CD4-positive, alpha-beta T cell treated with Interleukin-4 for 1 hour (primary cell): ENCODE results near the gene CSTF3.
"Not testable (repeated sequence)": the region's sequence is repeated elsewhere in the genome, so short reads cannot be mapped to it uniquely, and the experiment has no call there.

Experiments
- DNase-seq, 2 donors: peaks; one replicate each; pipeline ENCODE4 v3.0.0-alpha.2; 2020 to 2022

CSTF3 gene

GRCh38 chr11:33161120-33162005 lies at the start of gene CSTF3:
CSTF3 (minus strand) TSS chr11:33161480; CDS start chr11:33161325, 155 bp downstream.
- peak; percentile 94 for DNase-seq

DNA sequence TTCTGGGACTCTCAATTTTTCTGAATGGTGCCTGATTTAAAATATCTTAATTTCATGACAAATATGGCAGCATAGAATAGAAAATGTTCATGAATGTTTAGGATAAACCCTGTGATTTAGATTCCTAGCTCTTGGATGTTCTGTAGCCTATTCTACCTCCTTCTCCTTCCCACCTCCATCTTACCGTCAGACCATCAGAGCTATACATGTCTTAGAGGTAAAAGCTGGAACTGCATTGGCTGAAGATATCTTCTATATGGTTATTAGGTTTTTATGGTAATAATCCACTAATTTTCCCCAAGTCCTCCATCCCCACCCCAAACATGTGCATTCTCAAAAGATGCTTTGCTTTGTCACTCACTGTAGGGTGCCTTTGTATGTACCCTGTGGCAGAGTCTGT lies 46.9 kb upstream of the CSTF3 start:
- DNase-seq = no peak

DNA sequence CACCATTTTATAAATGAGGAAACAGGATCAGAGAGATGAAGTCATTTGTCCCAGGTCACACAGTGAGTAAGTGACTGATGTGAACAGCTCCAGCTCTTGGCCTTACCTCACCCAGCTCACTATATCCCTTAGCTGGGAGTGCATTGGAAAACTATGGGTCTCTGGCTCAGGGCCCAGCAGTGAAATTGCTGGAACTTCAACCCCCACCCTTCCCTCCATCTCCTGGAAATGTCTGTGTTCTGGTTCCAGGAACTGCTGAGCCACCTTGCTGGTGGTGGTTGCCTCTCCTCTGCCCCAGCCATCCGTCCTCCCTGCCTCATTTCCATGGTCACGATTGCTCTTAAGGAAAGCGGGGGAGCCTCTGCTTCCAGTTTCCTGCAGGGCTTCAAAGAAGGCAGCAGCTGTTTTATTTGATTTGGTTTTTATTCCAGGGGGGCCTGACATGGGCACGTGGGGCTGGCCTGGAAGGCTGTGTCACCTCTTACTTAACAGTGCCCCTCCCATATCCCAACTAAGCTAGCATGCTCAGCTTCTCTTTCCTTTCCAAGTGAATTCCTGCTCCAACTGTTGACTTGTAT lies 46.2 kb upstream of the CSTF3 start:
- DNase-seq = no peak

- DNase-seq = peak; percentile 8 to 23
Measured at GRCh38 chr11:33197915-33198727, 36.8 kb upstream of the CSTF3 start.

DNA sequence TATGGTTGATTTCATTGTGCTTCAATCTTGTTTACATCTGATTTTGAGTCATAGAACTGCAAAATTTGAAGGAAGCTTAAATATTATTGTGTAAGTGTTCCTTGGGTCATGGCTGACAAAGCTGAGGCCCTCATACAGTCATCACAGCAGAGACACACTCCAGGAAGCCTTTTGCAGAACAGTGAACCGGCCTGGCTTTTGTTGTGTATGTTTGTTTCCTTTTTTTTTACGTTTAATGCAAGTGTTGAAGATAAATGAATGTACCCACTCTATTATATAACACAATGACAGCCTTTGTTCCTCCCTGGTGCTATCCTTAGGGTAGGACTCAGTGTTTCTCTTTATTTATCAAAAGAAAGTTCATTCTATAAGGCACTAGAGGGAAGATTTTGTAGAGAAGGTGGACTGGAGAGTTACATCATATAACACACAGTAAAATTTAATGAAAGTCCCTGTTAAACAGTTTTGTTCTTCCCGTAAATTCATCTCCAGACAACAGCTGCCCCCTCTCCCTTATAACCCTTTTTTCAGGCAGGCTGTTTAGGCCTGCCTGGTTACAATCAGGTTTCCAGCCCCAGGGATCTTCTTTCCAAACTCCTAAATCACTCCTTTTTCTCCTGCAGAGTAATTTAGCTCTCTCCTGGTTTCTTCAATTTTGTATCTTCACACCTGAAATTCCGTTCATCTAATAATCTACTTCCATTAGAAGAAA lies 34.3 kb upstream of the CSTF3 start:
- DNase-seq = peak in 1 of 2 donors; percentile 47

- DNase-seq = no peak
Measured at GRCh38 chr11:33194455-33194854, 33.2 kb upstream of the CSTF3 start.

- DNase-seq = no peak
Measured at GRCh38 chr11:33191467-33191866, 30.2 kb upstream of the CSTF3 start.

DNA sequence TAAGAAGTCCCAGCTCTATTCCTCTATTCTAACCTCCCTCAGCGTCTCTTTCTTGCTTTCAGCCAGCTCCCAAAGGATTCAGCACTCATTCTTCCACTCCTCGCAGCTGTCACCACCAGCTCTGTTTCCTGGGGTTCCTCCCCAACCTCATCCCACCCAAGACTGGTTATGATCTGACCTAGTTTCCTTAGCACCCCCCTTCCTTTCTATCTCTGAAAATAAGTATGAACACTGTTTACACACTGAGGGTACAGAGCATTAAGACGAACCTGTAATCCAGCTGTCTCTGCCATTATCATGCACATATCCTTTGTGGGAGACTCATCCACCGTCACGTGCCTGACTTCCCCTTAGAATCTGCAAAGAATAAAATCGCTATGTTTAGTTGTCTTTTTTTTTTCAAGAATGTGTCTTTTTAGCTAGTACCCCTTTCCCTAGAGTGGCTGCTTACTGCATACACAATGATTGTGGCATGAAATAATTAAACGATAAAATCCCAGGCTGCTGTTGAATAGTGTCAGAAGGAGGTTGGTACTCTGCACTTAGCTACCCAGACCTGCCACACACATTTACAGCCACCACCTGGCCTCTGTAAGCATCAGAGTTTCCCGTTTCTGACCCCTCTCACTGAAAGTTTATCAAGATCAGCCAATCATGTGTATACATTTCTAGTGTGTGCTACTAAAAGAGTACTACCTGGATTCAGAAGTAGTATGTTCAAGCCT lies 26.9 kb upstream of the CSTF3 start:
- peak in 1 of 2 donors; percentile 16 for DNase-seq

DNA sequence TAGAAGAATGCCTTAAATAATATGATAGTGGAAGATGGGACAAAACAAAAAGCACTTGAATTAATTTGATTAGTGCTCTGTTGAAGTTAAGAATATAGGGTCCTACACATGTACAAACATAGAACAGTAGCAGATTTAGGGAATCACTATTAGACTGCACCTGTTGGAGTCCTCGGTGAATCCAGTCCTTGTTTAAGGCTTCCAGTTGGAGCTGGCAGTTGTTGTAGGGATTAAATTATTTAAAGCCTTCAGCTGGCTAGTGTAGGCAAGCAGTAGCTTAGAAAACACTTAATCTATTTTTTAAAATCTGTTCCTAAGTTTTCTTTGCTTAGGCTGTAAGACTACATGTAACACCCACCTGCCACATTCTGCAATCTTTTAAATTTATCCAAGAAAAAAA lies 24.5 kb upstream of the CSTF3 start:
- DNase-seq = no peak

GRCh38 chr11:33182246-33182878 lies 21.1 kb upstream of the CSTF3 start:
- no peak for DNase-seq

- peak in 1 of 2 donors; percentile 38 for DNase-seq
Measured at GRCh38 chr11:33179348-33179803, 18.1 kb upstream of the CSTF3 start.

DNA sequence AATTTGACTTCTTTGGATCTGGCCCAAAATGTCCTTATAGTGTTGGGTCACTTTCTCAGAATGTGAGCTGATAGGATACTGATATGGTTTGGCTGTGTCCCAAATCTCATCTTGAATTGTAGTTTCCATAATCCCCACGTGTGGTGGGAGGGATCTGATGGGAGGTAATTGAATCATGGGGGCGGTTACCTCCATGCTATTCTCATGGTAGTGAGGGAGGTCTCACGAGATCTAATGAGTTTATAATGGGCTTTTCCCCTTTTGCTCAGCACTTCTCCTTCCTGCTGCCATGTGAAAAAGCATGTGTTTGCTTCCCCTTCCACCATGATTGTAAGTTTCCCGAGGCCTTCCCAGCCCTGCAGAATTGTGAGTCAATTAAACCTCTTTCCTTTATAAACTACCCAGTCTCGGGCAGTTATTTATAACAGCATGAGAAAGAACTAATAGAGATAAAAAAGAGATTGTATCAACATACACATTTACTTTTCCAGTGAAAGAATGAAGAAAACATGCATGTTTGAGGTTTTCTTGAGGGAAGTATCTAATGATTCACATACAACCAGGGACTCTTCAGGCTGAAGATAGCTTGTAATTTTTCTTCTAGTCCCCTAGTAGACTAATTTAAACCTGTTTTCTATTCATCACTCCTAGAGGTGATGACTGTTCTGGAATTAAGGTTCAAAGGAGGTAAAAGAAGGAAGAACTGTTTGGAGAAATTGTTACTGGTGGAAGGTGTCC lies 17.3 kb upstream of the CSTF3 start:
- DNase-seq = no peak

GRCh38 chr11:33177676-33178336 lies 16.5 kb upstream of the CSTF3 start:
- DNase-seq = no peak

DNA sequence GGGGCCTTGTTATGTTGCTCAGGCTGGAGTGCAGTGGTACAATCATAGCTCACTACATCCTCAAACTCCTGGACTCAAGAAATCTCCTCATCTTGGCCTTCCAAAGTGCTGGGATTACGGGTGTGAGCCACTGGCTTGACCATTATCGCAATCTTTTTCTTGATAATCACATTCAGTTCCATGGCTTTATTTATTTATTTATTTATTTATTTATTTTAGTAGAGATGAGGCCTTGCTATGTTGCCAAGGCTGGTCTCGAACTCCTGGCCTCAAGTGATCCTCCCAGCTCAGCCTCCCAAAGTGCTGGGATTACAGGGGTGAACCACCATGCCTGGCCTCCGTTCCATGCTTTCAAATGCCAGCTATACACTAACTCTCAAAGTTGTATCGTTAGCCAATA lies 15.5 kb upstream of the CSTF3 start:
- DNase-seq = not testable (repeated sequence)

DNA sequence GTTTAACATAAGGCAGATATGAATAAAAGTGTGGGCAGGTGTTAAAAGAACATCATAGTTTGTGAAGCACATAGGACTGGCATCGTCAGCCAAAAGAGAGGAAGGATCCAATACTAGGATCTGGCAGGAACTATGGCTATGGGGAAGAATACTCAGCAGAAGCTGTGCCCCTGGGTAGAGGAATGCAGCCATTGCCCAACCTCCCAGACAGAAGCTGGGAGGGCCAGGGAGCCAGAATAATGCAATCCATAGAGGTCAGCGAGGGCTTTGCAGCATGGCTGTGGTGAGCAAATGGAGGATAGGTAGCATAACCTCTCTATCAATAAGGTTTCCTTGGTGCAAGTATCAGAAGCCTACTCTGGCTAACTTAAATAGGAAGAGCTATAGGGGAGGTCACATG lies 11.7 kb upstream of the CSTF3 start:
- DNase-seq = no peak

GRCh38 chr11:33172345-33172744 lies 11.1 kb upstream of the CSTF3 start:
- no peak for DNase-seq

DNA sequence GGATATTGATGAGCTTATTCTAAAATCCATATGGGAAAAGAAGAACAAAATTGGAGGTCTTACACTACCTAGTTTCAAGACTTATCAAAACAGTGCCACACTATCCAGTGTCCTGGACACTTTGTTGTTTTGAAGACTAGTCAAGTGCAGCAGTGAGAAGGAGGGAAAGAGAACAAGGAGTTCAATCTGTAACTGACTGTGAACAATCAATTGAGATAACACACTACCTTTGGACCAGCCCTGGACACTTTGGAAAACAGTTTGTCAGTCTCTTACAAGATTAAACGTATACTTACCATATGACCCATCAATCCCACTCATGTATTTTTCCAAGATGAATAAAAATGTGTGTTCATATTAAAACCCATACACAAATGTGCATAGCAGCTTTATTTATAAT lies 10.0 kb upstream of the CSTF3 start:
- no peak for DNase-seq

DNA sequence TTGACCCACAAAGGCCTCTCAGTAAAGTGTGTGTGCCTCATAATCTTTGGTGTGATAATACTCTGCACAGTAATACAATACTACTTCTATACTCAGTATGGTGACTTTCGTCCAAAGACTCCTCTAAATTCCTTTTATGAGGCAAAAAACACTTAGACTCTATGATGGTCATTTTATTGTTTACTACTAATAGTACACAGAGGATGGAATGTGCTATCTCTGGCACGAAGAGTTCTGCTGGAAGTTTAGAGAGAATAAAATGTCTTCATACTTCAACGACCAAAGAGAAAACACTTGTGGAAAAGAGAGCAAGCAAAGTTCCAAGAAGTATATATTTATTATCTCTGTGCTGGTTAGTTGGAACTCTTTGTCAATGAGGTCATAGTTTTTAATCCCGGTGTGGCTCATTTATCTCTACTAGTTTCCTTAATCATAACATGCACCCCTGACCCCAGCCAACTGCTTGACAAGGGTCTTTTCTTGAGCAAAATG lies 7.5 kb upstream of the CSTF3 start:
- DNase-seq = no peak

DNA sequence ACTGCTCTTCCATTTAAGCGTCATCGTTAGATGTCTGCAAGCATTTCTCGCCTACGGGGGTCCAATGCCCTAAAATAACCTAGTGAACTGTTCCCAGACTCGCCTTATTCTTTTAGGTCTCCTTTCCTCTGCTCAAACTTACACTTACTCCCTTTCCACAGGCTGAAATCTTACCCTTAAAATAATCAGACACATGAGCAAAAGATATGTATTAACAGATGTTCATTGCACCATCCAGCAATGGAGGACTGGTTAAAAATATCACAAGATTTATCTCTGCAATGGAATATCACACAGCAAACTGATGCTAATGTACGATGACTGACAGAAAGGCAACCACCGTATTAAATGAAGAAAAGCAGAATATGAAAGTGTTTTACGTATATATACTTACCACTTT lies 1.6 kb upstream of the CSTF3 start:
- no peak for DNase-seq

- no peak for DNase-seq
Measured at GRCh38 chr11:33160587-33160986, 693 bp downstream of the CSTF3 start.
